ENCODE data around the gene GPAT3.
"Not testable (repeated sequence)": the region's sequence is repeated elsewhere in the genome, so short reads cannot be mapped to it uniquely, and the experiment has no call there.

GPAT3 gene

DNA sequence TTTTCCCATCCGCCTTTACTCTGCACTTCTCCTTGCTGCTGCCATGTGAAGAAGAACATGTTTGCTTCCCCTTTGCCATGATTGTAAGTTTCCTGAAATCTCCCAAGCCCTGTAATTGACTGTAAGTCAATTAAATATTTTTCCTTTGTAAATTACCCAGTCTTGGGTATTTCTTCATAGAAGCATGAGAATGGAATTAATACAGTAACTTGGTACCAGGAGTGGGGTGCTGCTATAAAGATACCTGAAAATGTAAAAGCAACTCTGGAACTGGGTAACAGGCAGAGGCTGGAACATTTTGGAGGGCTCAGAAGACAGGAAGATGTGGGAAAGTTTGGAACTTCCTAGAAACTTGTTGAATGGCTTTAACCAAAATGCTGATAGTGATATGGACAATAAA lies 86.2 kb downstream of the GPAT3 start:
- H4K5ac ChIP-seq (ENCODE audit: low read length); H4K8ac ChIP-seq (ENCODE audit: low read depth, low read length); H3K56ac ChIP-seq (ENCODE audit: low read length); H3K4me2 ChIP-seq (ENCODE audit: low read length); H3K9ac ChIP-seq (ENCODE audit: low read length); H3K4ac ChIP-seq (ENCODE audit: low read depth, low read length); H3K27me3 ChIP-seq (ENCODE audit: insufficient read depth, low read length, poor library complexity); H3K79me1 ChIP-seq (ENCODE audit: low read length); H3K23ac ChIP-seq (ENCODE audit: low read length); H2BK5ac ChIP-seq (ENCODE audit: low read length); H3K4me1 ChIP-seq (ENCODE audit: control insufficient read depth, low read depth, low read length); H3K79me2 ChIP-seq (ENCODE audit: control insufficient read depth, insufficient read depth, low read length); H3K36me3 ChIP-seq (ENCODE audit: control insufficient read depth, insufficient read depth, low read length); H3K27ac ChIP-seq (ENCODE audit: low read depth, low read length); H2BK15ac ChIP-seq (replicated peaks; ENCODE audit: low read depth); DNase-seq; H3K18ac ChIP-seq (ENCODE audit: low read length); H3K4me3 ChIP-seq (ENCODE audit: low read length); H2BK120ac ChIP-seq (ENCODE audit: low read depth, low read length); H2AK5ac ChIP-seq (ENCODE audit: low read length): not testable (repeated sequence)
- WGBS (ENCODE audit: extremely low coverage, insufficient coverage, low lambda C conversion rate) = no CpG with 5 or more reads among the region's 1 CpG

- Histone ChIP-seq H3K4ac (ENCODE audit: low read depth, low read length) (no peak overlapping the region), H3K23ac (ENCODE audit: low read length) (no peak overlapping the region), H3K9ac (ENCODE audit: low read length) (no peak overlapping the region), H3K27me3 (ENCODE audit: insufficient read depth, low read length, poor library complexity) (no peaks in the 10 kb centered on the region), H3K56ac (ENCODE audit: low read length) (no peak overlapping the region), H2BK120ac (ENCODE audit: low read depth, low read length) (no peak overlapping the region), H3K27ac (ENCODE audit: low read depth, low read length) (no peak overlapping the region), H2AK5ac (ENCODE audit: low read length) (no peak overlapping the region), H3K4me3 (ENCODE audit: low read length) (no peak overlapping the region), H3K36me3 (ENCODE audit: control insufficient read depth, insufficient read depth, low read length) (no peaks in the 10 kb centered on the region), H3K4me1 (ENCODE audit: control insufficient read depth, low read depth, low read length) (no peaks in the 10 kb centered on the region), H4K8ac (ENCODE audit: low read depth, low read length) (no peak overlapping the region), H4K5ac (ENCODE audit: low read length) (no peak overlapping the region), H3K79me2 (ENCODE audit: control insufficient read depth, insufficient read depth, low read length) (no peaks in the 10 kb centered on the region), H3K18ac (ENCODE audit: low read length) (no peak overlapping the region), H3K4me2 (ENCODE audit: low read length) (no peak overlapping the region), H3K79me1 (ENCODE audit: low read length) (no peaks in the 10 kb centered on the region), H2BK5ac (ENCODE audit: low read length) (no peak overlapping the region), H2BK15ac (replicated peaks; ENCODE audit: low read depth) (no peak overlapping the region)
- no peak for DNase-seq
- WGBS (ENCODE audit: extremely low coverage, insufficient coverage, low lambda C conversion rate) = no CpG with 5 or more reads among the region's 1 CpG
These were observed 89.9 kb downstream of the GPAT3 start for GRCh38 chr4:83625821-83626220.

GRCh38 chr4:83626245-83626836 lies 90.4 kb downstream of the GPAT3 start:
- Histone ChIP-seq H3K4me1 (ENCODE audit: control insufficient read depth, low read depth, low read length) (no peaks in the 10 kb centered on the region), H3K4ac (ENCODE audit: low read depth, low read length) (no peak overlapping the region), H3K79me1 (ENCODE audit: low read length) (no peaks in the 10 kb centered on the region), H3K18ac (ENCODE audit: low read length) (no peak overlapping the region), H4K5ac (ENCODE audit: low read length) (no peak overlapping the region), H3K36me3 (ENCODE audit: control insufficient read depth, insufficient read depth, low read length) (no peaks in the 10 kb centered on the region), H2AK5ac (ENCODE audit: low read length) (no peak overlapping the region), H3K27me3 (ENCODE audit: insufficient read depth, low read length, poor library complexity) (no peaks in the 10 kb centered on the region), H2BK120ac (ENCODE audit: low read depth, low read length) (no peak overlapping the region), H2BK5ac (ENCODE audit: low read length) (no peak overlapping the region), H2BK15ac (replicated peaks; ENCODE audit: low read depth) (no peak overlapping the region), H3K9ac (ENCODE audit: low read length) (no peak overlapping the region), H3K23ac (ENCODE audit: low read length) (no peak overlapping the region), H3K56ac (ENCODE audit: low read length) (no peak overlapping the region), H3K4me3 (ENCODE audit: low read length) (no peak overlapping the region), H3K79me2 (ENCODE audit: control insufficient read depth, insufficient read depth, low read length) (no peaks in the 10 kb centered on the region), H3K4me2 (ENCODE audit: low read length) (no peak overlapping the region), H4K8ac (ENCODE audit: low read depth, low read length) (no peak overlapping the region), H3K27ac (ENCODE audit: low read depth, low read length) (no peak overlapping the region)
- no peak for DNase-seq
- WGBS (ENCODE audit: extremely low coverage, insufficient coverage, low lambda C conversion rate) = no CpG with 5 or more reads among the region's 11 CpGs

GRCh38 chr4:83629945-83630721 lies 94.2 kb downstream of the GPAT3 start:
- no peaks in the 10 kb centered on the region for H3K4me1 ChIP-seq (ENCODE audit: control insufficient read depth, low read depth, low read length)
- no peaks in the 10 kb centered on the region for H3K79me2 ChIP-seq (ENCODE audit: control insufficient read depth, insufficient read depth, low read length)
- no peak overlapping the region for H3K27ac ChIP-seq (ENCODE audit: low read depth, low read length)
- no peaks in the 10 kb centered on the region for H3K79me1 ChIP-seq (ENCODE audit: low read length)
- H3K18ac ChIP-seq (ENCODE audit: low read length) = no peak overlapping the region
- H2AK5ac ChIP-seq (ENCODE audit: low read length) = no peak overlapping the region
- H3K23ac ChIP-seq (ENCODE audit: low read length) = no peak overlapping the region
- no peak overlapping the region for H4K8ac ChIP-seq (ENCODE audit: low read depth, low read length)
- DNase-seq = no peak
- no CpG with 5 or more reads among the region's 6 CpGs for WGBS (ENCODE audit: extremely low coverage, insufficient coverage, low lambda C conversion rate)
- no peak overlapping the region for H2BK15ac ChIP-seq (replicated peaks; ENCODE audit: low read depth)
- no peak overlapping the region for H3K56ac ChIP-seq (ENCODE audit: low read length)
- no peaks in the 10 kb centered on the region for H3K36me3 ChIP-seq (ENCODE audit: control insufficient read depth, insufficient read depth, low read length)
- no peak overlapping the region for H3K9ac ChIP-seq (ENCODE audit: low read length)
- no peak overlapping the region for H2BK120ac ChIP-seq (ENCODE audit: low read depth, low read length)
- no peak overlapping the region for H3K4me3 ChIP-seq (ENCODE audit: low read length)
- no peak overlapping the region for H3K4ac ChIP-seq (ENCODE audit: low read depth, low read length)
- no peak overlapping the region for H2BK5ac ChIP-seq (ENCODE audit: low read length)
- H3K27me3 ChIP-seq (ENCODE audit: insufficient read depth, low read length, poor library complexity) = no peaks in the 10 kb centered on the region
- no peak overlapping the region for H4K5ac ChIP-seq (ENCODE audit: low read length)
- no peak overlapping the region for H3K4me2 ChIP-seq (ENCODE audit: low read length)

DNA sequence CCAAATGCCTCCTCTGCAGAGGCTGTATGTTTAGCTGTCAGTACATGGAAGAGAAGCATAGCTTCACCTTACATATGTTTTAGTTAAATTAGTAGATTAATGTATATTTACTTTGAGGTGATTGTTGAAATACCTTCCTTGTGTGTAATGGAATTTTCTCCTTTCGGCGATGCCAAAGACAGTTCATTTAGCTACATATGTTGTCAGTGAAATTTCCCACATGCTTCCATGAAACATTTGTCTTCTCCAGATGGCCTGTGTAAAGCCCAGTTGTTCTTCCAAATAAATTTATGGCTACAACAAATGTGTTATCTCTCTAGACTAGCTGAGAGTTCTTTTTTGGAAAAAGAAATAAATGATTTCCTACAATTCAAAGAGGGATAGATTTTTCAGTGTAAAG lies 95.2 kb downstream of the GPAT3 start:
- no peak overlapping the region for H4K5ac ChIP-seq (ENCODE audit: low read length)
- H3K79me1 ChIP-seq (ENCODE audit: low read length) = no peaks in the 10 kb centered on the region
- DNase-seq = no peak
- H3K4me2 ChIP-seq (ENCODE audit: low read length) = no peak overlapping the region
- no peak overlapping the region for H3K4me3 ChIP-seq (ENCODE audit: low read length)
- H3K56ac ChIP-seq (ENCODE audit: low read length) = no peak overlapping the region
- H3K27me3 ChIP-seq (ENCODE audit: insufficient read depth, low read length, poor library complexity) = no peaks in the 10 kb centered on the region
- no peak overlapping the region for H3K23ac ChIP-seq (ENCODE audit: low read length)
- no peak overlapping the region for H3K9ac ChIP-seq (ENCODE audit: low read length)
- H3K79me2 ChIP-seq (ENCODE audit: control insufficient read depth, insufficient read depth, low read length) = no peaks in the 10 kb centered on the region
- no peak overlapping the region for H3K27ac ChIP-seq (ENCODE audit: low read depth, low read length)
- H2AK5ac ChIP-seq (ENCODE audit: low read length) = no peak overlapping the region
- no peaks in the 10 kb centered on the region for H3K36me3 ChIP-seq (ENCODE audit: control insufficient read depth, insufficient read depth, low read length)
- no peak overlapping the region for H2BK15ac ChIP-seq (replicated peaks; ENCODE audit: low read depth)
- no CpG with 5 or more reads among the region's 2 CpGs for WGBS (ENCODE audit: extremely low coverage, insufficient coverage, low lambda C conversion rate)
- H4K8ac ChIP-seq (ENCODE audit: low read depth, low read length) = no peak overlapping the region
- no peak overlapping the region for H2BK5ac ChIP-seq (ENCODE audit: low read length)
- no peak overlapping the region for H3K4ac ChIP-seq (ENCODE audit: low read depth, low read length)
- H3K18ac ChIP-seq (ENCODE audit: low read length) = no peak overlapping the region
- H2BK120ac ChIP-seq (ENCODE audit: low read depth, low read length) = no peak overlapping the region
- no peaks in the 10 kb centered on the region for H3K4me1 ChIP-seq (ENCODE audit: control insufficient read depth, low read depth, low read length)

GRCh38 chr4:83636930-83637329 lies 101.0 kb downstream of the GPAT3 start:
- Histone ChIP-seq H3K4me2 (ENCODE audit: low read length) (no peak overlapping the region), H3K36me3 (ENCODE audit: control insufficient read depth, insufficient read depth, low read length) (no peaks in the 10 kb centered on the region), H2BK120ac (ENCODE audit: low read depth, low read length) (no peak overlapping the region), H3K27me3 (ENCODE audit: insufficient read depth, low read length, poor library complexity) (no peaks in the 10 kb centered on the region), H3K56ac (ENCODE audit: low read length) (no peak overlapping the region), H3K9ac (ENCODE audit: low read length) (no peak overlapping the region), H2AK5ac (ENCODE audit: low read length) (no peak overlapping the region), H3K79me1 (ENCODE audit: low read length) (no peaks in the 10 kb centered on the region), H3K18ac (ENCODE audit: low read length) (no peak overlapping the region), H4K8ac (ENCODE audit: low read depth, low read length) (no peak overlapping the region), H3K4me3 (ENCODE audit: low read length) (no peak overlapping the region), H3K4ac (ENCODE audit: low read depth, low read length) (no peak overlapping the region), H4K5ac (ENCODE audit: low read length) (no peak overlapping the region), H3K4me1 (ENCODE audit: control insufficient read depth, low read depth, low read length) (no peaks in the 10 kb centered on the region), H2BK5ac (ENCODE audit: low read length) (no peak overlapping the region), H3K23ac (ENCODE audit: low read length) (no peak overlapping the region), H3K79me2 (ENCODE audit: control insufficient read depth, insufficient read depth, low read length) (no peaks in the 10 kb centered on the region), H2BK15ac (replicated peaks; ENCODE audit: low read depth) (no peak overlapping the region), H3K27ac (ENCODE audit: low read depth, low read length) (no peak overlapping the region)
- DNase-seq = no peak
- WGBS (ENCODE audit: extremely low coverage, insufficient coverage, low lambda C conversion rate) = no CpG with 5 or more reads among the region's 8 CpGs

All from mesendoderm (in vitro differentiated cells).